NCI-H2107 (cell line): Measurements from ENCODE around the gene VASN.
"Not testable (repeated sequence)": the region's sequence is repeated elsewhere in the genome, so short reads cannot be mapped to it uniquely, and the experiment has no call there.

ENCODE experiments used
- DNase-seq: peaks from one replicate; lab custom pipeline; 2025; lab: John Stamatoyannopoulos, UW

Gene VASN

GRCh38 chr16:4337540-4338088 is 34.0 kb upstream of the VASN start:
- DNase-seq = no peak

- DNase-seq = no peak
These were observed 33.5 kb upstream of the VASN start for GRCh38 chr16:4338125-4338582.

DNA sequence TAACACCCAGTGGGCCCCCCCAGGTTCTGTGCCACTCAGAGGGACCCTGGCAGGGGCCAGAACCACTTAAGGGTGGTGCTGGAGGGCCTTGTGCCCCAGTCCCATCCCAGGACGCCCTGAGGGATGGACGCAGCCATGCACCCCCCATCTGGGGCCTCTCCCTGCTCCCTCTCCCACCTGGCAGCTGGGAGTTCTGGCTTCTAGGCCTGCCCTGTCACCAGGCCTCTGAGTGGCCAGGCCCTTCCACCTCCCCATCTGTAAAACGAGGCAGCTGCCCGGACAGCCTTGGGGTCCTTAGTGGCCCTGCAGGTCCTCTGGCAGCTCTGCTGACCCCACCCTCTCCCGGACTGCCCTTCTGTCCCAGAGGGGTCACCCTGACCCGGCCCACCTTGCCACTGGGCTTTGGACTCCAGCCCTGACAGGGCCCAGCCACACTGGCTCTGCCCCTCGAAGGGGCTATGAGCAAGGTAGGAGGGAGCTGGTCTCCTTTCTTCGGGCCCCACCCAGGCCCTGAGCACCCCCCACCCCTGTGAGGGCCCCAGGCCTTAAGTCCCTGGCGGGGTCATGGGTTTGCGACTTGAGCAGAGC is 32.8 kb upstream of the VASN start:
- DNase-seq = no peak

DNA sequence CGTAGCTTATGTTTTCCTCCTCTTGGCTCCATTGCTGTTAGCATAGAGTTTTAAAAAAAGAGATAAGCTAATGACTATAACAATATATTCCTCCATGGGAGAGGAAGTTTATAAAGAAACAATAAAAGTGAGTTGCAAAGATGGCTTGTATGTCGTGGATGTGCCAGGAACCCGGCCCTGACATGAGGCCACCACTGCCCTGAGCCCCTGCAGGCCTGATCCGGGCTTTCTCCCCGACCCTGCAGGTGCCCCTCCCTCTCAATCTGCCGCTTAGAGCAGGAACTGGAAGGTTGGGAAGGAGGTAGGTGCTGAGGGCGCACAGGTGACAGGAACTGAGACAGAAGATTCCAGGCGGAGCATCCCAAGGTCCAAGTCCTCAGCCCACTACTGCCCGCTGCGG is 32.2 kb upstream of the VASN start:
- DNase-seq = no peak

- DNase-seq = no peak
These were observed 31.7 kb upstream of the VASN start for GRCh38 chr16:4339909-4340308.

- no peak for DNase-seq
These were observed 31.2 kb upstream of the VASN start for GRCh38 chr16:4340443-4340842.

GRCh38 chr16:4341250-4341649 is 30.4 kb upstream of the VASN start:
- no peak for DNase-seq

GRCh38 chr16:4342866-4343744 is 28.5 kb upstream of the VASN start:
- DNase-seq = no peak

DNA sequence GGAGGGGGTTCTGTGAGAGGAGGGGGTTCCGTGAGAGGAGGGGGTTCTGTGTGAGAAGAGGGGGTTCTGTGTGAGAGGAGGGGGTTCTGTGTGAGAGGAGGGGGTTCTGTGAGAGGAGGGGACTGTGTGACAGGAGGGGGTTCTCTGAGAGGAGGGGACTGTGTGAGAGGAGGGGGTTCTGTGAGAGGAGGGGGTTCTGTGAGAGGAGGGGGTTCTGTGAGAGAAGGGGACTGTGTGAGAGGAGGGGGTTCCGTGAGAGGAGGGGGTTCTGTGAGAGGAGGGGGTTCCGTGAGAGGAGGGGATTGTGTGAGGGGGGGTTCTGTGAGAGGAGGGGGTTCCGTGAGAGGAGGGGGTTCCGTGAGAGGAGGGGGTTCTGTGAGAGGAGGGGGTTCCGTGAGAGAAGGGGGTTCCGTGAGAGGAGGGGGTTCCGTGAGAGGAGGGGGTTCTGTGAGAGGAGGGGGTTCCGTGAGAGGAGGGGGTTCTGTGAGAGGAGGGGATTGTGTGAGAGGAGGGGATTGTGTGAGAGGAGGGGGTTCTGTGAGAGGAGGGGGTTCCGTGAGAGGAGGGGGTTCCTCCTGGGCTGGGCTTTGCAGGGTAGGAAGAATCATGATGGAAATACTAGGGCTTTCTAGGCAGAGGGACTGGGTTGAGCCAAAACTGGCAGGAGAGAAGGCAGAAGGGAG is 27.2 kb upstream of the VASN start:
- not testable (repeated sequence) for DNase-seq

GRCh38 chr16:4344983-4345835 is 26.4 kb upstream of the VASN start:
- DNase-seq = peak; percentile 34

DNA sequence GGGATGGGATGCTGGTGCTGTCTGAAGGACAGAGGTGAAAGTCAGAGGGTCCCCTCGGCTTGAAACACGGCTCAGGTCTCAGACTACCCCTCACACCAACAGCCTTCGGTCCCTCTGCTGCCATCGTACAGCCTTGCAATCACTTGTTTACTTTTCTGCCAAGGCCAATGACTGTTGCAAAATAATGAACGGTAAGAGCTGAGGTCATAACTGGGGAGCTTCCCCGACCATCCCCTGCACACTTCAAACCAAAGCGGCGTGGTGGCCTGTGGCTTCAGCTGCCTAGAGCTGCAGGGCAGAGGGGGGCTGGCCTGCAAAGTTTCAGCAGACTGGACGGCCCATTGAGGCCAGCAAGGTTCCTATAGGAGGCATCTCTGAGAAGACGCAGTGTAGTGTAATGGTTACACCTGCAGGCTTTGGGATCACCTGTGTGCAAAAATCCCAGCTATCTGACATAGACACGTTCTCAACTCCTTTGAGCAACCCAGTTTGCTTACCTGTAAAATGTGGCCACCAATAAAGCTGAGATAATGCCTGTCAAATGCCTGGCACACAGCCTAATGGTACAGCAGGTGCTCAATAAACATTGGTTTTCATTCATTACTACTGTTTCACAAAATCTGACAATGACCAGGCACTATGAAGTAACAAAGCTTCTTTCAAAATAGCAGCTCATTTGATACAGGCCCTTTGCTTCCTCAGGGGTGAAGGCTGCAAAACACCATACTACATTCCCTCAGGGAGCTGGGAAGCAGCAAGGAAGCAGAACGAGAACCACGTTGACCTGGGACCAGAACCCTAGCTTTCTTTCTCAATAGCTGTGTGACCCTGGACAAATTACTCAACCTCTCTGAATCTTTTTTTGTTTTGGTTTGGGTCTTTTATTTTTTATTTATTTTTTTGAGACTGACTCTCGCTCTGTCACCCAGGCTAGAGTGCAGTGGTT is 25.5 kb upstream of the VASN start:
- DNase-seq = peak; percentile 27

GRCh38 chr16:4347010-4347409 is 24.6 kb upstream of the VASN start:
- no peak for DNase-seq

DNA sequence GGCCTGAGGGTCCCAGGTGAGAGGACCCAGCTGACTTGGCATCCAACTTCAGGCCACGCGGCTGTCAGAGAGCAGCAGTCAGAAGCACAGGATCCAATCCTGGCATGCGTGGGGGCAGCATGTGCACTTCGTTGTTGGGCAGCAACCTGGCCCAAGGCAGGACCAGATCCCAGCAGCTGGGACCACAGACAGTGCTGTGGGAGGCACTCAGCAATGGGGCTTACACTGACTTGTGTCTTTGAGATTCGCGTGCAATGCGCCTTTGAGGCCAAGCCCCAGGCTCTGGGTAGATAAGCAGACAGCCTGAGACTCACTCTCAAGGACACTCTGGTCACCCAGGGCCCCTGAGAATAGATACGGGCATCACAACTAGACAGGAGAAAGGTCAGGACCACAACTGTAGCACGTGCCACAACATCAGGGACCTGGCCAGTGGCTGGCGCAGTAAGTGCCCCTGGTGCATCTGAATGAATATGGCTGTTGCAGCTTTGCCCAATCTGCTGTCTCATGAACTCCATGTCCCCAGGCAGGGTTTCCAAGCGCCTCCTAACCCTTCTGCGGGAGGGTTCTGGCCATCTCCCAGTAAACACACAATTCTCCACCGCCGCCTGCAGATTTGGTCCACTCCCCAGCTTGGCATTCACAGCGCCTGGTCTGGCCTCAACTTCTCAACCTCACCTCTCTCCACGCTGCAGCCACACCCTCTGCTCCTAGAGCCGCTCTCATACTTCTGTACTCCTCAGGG is 23.7 kb upstream of the VASN start:
- no peak for DNase-seq

- no peak for DNase-seq
These were observed 22.3 kb upstream of the VASN start for GRCh38 chr16:4349332-4349731.

GRCh38 chr16:4350365-4350786 is 21.3 kb upstream of the VASN start:
- no peak for DNase-seq

- DNase-seq = peak; percentile 87
These were observed 20.6 kb upstream of the VASN start, which contains the start of gene PAM16 for GRCh38 chr16:4350787-4351659. PAM16 (minus strand) TSS chr16:4351321; CDS start chr16:4351234, 87 bp downstream.

- no peak for DNase-seq
These were observed 19.8 kb upstream of the VASN start for GRCh38 chr16:4351880-4352279.

- no peak for DNase-seq
These were observed 18.8 kb upstream of the VASN start for GRCh38 chr16:4352843-4353242.

DNA sequence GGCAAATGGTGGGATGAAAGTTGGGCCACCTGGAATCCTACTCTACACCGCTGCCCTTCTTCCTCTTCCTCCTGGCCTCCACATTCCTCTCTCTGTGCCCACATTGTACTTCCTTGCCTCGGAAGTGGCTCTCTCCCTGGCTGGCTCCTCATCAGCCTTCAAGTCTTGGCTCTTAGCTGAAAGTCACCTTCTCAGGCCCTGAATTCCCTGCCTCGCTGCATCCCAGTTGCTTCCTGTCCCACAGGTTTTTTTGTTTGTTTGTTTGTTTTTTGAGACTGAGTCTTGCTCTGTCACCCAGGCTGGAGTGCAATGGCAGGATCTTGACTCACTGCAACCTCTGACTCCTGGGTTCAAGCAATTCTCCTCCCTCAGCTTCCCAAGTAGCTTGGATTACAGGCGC is 18.0 kb upstream of the VASN start:
- DNase-seq = no peak
